CD4-positive, alpha-beta T cell treated with Interleukin-6 for 4 hours (primary cell): Measurements from ENCODE around the gene HEATR9.
A peak's percentile ranks its signal among the peaks of the same experiment; 100 is the strongest.
"Not testable (repeated sequence)": the region's sequence is repeated elsewhere in the genome, so short reads cannot be mapped to it uniquely, and the experiment has no call there.

Experiments used
- DNase-seq: peaks from one replicate; pipeline ENCODE4 v3.0.0-alpha.2; 2020; ENCODE audit warnings: mixed read lengths

HEATR9 gene, protein sequence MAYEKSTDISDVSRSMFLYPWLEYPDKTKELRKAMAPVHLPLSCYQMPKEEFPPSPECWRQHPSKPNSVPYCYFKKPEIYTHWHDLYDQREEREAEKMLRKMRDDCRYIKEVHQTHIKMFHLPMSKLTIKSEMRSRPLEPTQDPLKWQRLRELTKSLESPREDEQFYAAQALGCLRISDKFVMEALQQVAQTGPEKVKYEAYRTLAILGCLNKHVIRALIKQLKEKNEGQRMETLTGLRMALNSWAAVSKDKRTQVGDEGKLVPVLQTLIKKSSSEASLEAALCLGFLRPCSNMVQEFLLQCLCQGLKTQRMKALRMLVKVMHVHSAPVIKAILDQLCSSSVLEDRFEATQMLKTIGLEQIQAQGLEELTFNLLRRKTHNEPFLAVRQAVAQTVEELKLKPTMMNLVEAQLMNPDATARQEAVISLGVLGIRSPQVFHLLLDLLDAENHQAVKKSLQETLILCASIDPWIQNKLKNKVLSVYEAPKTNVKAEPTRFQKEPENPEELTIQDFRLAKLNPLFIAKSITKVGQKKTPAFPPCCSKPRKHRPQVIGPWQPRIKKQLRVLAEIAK

DNA sequence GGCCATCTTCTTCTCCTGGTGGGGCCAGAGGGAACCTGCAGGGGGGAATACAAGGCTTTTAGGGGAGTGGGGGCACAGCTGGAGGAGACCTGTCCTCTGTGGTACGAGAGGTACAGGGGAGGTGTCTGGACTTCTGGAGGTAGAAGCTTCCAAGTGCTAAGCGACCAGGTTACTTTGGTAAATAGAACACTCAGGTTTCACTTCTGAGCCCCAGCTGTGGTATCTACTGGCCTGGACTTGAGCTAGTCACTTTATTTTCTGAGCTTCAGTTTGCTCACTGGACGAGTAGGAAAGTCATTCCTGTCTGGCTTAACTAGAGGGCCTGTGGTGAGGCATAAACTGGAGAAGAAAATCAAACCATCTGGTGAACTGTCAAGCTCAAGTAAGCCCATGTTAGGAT lies at the start of gene HEATR9:
TSS of gene HEATR9 (minus strand) at position 155 of the 400 bp plus-strand sequence. CDS start at position 6, 149 bp downstream.
- no peak for DNase-seq

DNA sequence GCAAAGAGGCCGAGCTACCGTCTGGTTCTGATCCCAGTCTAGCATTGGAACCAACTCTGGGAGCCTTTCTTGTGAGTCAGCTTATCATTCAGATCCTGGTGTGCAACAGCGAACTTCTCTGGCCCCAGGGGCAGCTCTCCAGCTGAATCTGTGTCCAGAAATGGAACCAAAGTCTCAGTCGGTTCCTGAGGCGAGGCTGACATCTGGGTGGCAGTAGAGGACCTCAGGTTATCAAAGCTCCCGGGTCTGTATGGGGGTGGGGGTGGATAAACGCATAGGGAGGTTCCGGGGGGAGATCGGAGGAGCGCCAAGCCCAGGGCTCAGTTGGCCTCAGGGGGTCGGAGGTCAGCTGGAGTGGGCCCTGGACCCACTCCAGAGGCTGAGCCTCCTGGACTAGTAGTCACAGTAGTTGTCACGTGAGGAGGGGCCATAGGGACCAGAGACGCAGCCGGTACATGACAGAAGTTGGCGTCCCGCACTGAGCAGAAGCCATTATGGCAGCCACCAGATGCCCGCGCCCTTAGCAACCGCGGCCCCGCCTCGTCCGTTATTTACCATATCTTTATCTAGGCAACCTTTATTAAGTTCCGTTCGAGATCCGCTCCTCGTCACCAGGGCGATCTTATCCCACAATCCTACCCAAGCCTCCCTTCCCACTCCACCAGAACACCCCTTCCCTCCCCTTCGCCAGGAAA lies 49.0 kb upstream of the HEATR9 start:
- DNase-seq = no peak

DNA sequence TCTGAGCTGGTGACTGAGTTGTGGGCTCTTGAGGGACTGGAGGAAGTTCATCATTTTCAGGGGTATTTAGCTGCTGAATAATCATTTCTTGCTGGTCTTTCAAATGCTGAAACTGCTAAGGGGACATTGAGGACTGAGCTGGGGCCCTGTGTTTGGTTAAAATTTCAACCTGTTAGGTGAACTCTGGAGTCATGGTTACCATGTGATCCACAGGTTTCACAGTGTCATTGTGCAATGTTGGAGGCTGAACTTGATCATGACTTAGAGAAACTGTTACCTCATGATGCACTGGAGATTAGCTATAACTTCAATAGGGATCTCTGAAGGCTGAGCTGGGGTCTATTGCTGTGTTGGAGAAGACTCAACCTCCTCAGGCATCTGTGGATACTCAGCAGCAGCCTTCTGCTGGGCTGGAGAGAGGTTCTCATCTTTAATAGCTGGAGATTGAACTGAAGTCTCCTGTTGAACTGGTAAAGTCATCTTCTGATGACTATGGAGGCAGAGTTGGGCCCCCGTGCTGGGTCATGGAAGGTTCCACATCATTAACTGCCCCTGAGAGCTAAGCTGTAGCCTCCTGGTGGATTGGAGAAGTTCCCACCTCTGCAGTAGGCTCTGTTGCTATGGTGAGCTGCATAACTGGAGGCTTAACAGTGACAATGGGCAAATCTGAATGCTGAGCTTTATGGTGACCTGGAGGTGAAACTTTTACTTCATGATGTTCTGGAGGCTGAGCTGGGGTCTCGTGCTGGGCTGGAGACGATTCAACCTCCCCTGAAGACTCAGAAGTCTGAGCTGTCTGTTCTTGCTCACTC lies 46.7 kb upstream of the HEATR9 start:
- DNase-seq = no peak

DNA sequence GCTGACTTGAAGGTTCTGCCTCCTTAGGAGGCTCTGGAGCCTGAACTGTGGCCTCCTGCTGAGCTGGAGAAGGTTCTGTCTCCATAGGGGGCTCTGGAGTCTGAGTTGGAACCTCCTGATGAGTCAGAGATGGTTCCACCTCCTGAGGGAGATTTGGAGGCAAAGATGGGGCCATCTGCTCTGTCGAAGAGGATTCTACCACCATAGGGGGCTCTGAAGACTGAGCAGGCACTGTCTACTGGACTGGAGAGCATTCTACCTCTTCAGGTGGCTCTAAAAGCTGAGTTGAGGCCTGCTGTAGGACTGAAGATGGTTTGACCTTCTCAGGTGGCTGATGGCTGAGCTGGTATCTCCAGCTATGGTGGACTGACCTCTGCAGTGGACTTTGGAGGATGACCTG lies 45.7 kb upstream of the HEATR9 start:
- no peak for DNase-seq

DNA sequence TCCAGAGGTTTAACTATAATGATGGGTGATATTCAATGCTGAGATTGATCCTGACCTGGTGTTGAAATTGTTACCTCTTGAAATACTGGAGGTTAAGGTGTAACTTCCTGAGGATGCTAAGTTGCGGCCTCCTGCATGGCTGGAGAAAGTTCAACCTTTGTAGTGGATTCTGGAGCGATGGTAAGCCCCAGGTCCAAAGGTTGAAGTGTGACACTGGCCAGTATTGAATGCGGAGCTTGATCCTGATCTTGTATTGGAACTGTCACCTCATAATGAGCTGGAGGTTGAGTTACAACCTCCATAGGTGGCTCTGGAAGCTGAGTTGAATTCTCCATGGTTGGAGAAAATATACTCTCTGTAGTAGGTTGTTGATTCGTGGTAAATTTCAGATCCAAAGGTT lies 44.9 kb upstream of the HEATR9 start:
- no peak for DNase-seq

DNA sequence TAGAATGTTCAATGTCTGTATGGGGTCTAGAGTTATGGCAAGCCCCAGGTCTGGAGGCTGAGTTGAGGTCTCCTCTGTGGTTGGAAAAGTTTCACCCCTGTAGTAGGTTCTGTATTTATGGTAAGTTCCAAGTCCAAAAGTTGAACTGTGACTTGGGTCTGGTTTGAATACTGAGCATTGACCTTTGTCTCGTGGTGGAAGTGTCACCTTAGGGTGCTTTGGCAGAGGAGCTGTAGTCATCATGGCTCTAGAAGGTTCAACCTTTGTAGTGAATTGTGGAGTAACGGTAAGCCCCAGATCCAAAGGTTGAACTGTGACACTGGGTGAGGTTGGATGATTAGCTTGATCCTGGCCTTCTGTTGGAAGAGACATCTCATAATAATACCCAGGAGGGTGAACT lies 44.3 kb upstream of the HEATR9 start:
- no peak for DNase-seq

DNA sequence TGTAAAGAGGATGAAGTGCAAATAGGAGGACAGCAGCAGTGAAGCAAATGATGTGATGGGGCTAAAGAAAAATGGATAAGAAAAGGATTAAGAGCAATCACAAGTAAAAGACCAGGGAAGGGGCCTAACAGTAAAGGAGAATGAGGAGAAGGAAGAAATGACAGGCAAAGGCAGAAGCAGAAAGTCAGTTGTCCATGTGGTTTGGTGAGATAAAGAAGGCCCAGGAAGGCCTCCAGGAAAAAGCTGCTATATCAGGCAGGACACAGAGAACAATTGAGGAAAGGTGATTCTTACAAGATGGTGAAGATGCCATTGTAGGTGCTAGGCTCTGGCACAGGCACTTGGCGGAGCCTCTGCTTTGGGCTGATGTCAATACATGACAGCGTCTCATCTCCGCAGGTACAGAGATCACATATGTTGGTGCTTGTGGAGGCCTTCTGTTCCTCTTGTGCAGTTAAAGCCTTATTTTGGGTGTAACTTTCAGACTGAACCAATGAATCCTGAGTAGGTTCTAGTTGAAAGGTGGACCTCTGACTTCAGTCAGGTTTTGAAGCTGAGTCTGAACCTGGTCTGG lies 43.7 kb upstream of the HEATR9 start:
- no peak for DNase-seq

DNA sequence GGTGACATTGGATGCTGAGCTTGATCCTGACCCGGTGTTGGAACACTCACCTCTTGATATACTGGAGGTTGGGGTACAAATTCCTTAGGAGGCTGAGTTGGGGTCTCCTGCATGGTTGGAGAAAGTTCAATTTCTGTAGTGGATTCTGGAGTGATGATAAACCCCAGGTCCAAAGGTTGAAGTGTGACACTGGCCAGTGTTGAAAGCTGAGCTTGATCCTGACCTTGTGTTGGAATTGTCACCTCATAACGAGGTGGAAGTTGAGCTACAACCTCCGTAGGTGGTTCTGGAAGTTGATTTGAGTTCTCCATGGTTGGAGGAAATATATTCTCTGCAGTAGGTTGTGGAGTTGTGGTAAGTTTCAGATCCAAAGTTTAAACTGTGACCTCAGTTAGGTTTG lies 40.7 kb upstream of the HEATR9 start:
- DNase-seq = no peak

DNA sequence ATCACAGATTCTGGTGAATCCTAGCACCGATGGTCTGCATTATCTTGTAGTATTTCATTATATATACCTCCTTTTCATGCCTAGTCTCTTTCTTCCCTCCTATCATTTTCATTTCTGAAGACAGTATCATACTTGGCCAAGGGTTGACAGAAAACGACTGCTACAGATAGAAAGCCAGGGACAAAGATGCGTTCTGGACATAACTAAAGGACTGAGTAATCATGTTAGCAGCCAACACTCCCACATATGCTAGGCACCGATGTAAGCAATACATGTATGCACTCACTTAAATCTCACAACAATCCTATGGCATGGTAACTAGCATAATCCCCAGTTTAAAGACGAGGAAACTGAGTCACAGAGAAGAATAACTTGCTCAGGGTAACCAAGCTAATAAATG lies 39.0 kb upstream of the HEATR9 start:
- no peak for DNase-seq

DNA sequence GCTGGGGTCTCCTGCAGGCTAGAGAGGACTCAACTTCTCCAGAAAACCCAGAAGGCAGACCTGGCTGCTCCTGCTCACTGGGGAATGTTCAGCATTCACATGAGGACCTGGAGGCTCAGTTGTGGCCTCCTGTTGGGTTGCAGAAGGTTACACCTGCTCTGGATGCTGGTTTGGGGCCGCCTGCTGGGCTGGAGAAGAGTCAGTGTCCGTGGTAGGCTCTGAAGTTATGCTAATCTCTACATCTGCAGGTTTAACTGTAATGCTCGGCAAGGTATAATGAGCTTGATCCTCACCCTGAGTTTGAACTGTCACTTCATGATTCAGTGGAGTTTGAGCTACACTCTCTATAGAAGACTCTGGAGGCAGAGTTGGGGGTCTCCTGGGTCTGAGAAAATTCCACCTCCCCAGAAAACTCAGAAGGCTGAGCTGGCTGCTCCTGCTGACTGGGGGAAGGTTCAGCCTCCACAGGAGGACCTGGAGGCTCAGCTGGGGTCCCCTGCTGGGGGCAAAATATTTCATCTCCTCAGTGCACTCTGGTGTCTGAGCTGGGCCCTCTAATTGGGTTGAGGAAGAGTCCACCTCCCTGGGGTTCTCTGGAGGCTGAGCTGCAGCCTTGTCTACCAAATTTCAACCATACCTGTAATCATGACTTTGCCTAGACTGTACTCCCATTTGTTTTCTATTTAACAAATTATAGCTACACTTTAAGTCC lies 38.4 kb upstream of the HEATR9 start:
- DNase-seq = no peak

DNA sequence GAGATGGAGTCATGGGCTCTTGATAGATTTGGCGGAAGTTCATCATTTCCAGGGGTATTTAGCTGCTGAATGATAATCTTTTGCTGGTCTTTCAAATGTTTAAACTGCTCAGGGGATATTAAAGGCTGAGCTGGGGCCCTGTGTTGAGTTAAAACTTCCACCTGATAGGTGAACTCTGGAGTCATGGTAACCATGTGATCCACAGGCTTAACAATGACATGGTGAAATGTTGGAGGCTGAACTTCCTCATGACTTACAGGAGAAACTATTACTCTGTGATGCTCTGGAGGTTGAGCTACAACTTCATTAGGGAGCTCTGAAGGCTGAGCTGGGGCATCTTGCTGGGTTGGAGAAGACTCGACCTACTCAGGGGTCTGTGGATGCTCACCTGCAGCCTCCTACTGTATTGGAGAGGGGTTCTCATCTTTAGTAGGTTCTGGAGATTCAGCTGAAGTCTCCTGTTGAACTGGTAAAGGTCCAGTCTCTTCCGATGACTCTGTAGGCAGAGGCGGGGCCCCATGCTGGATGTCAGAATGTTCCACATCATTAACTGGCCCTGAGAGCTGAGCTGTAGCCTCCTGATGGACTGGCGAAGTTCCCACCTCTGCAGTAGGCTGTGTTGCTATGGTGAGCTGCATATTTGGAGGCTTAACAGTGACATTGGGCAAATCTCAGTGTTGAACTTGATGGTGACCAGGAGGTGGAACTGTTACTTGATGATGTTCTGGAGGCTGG lies 37.7 kb upstream of the HEATR9 start:
- no peak for DNase-seq

DNA sequence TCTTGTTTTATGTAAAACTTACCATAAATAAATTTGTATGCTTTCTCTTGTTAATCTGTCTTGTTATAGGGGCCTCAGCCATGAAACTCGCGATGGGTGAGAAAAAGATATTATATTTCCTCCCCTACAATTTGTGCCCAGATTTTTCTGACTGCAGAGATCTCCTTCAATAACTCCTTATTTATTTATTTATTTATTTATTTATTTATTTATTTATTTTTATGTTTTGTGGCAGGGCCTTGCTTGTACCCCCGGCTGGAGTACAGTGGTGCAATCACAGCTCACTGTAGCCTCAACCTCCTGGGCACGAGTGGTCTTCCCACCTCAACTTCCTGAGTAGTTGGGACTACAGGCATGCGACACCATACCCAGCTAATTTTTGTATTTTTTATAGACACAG lies 34.8 kb upstream of the HEATR9 start:
- DNase-seq = no peak

DNA sequence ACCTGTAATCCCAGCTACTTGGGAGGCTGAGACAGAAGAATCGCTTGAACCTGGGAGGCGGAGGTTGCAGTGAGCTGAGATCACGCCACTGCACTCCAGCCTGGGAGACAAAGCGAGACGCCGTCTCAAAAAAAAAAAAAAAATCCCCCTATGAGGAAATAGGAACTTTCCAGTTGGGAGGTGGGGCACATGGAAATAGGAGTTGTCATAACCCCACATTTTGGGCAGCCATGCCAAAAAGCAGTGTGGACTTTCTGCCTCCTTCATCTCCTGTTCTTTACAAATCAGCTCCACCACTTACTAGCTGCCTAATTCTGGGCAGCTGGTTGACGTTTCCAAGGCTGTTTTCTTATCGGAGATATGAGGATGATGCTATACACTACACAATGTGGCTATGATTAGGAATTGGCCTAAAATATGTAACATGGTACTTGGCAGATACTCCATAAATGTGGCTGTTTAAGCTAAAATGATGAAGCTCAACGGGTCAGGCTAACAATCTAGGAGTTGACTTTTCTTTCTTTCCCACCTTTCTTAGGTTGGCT lies 33.0 kb upstream of the HEATR9 start:
- no peak for DNase-seq

DNA sequence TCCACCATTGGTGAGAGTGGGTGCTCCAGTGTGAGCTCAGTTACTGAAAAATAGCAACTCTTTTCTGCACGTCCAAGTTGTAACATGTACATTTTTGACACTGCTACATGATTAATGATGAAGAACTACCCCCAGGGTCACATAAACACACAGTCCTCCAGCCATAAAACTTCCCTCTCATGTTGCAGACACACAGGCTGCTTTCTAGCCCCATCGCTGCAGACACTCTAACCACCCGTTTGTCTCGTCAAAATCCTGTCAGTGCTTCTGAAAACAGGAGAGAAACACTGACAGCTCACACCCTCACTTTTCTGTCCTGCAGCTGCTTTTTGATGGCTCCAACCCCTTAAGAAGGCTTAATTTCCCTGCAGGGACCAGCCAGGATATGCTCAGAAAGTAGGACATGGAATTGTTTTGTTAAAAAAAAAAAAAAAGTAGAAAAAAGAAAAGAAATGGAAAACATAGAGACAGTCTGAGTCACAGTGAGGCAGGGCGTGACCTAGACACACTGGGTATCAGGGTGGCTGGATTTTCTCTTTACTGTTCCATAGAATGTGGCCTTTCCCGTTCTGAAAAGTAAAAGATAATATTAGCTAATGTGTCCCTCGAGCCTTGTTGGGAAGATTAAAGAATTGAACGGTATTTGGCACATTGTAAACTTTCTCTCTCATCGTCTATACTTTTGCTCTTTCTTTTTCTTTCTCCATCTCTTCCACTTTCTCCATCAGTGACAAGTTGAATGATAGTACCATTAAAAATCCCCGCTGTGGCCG lies 32.2 kb upstream of the HEATR9 start:
- DNase-seq = peak; percentile 39

DNA sequence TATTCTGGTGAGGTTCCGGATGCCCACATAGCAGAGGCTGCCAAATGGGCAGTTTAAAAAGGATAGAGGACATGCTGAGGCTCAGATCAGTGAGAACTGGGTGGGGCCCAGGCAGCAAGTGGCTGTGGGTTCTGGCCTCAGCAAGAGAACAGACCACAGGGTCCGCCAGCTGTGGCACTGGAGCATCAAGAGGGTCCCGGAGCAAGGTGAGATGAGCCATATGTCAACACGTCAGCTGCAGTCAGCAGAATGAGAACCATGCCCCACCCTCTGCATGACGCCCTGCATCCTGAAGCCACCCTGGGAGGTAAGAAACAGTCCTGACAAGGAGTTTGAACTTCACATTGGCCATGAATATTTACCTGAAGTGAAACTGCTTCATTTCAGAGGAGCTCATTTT lies 31.6 kb upstream of the HEATR9 start:
- DNase-seq = peak; percentile 37

DNA sequence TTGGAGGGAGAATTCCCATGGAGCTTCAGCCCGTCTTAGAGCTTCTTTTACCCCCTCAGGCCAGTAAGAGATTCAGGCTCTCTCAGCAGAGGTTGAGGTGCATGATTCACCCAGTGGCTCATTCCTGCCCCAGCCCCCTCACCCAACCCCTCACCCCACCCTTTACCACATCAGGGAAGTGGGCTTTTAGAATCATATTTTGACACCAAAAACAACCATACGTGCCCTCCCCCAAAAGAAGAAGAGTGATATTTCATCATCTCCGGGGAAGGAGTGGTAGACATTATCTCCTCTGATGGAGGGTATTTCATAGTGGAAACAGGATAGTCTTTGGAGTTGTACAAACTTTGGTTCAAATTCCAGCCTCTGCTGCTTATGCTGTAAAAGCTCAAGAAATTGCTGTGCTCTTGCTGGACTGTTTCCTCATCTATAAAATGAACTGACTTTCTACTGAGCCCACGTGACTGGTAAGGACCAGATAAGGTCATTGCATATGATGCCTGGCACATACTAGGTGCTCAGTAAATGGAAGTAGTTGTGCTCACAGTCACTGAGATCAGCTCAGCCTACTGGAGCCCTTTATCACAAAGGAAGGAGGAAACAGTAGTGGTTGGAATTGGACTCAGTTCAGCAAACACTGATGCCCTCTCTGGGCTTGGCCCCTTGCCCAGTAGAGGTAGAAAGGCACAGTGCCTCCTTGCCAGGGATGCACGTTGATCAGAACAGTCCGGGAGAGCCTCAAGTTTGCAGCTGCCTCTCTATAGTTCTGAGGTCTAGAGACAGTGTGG lies 29.8 kb upstream of the HEATR9 start:
- peak; percentile 58 for DNase-seq

DNA sequence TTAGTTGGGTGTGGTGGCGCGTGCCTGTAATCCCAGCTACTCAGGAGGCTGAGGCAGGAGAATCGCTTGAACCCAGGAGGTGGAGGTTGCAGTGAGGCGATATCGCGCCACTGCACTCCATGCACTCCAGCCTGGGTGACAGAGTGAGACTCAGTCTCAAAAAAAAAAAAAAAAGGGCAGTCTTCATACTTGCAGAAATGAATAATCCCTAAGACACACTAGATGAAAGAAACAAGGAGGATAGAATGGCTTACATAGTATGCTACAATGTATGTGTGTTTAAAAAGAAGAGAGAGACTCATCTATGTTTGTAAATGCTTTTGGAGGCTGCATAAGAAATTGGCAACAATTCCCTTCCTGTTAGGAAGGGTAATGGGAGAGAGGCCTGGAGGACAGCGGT lies 29.1 kb upstream of the HEATR9 start:
- DNase-seq = not testable (repeated sequence)

DNA sequence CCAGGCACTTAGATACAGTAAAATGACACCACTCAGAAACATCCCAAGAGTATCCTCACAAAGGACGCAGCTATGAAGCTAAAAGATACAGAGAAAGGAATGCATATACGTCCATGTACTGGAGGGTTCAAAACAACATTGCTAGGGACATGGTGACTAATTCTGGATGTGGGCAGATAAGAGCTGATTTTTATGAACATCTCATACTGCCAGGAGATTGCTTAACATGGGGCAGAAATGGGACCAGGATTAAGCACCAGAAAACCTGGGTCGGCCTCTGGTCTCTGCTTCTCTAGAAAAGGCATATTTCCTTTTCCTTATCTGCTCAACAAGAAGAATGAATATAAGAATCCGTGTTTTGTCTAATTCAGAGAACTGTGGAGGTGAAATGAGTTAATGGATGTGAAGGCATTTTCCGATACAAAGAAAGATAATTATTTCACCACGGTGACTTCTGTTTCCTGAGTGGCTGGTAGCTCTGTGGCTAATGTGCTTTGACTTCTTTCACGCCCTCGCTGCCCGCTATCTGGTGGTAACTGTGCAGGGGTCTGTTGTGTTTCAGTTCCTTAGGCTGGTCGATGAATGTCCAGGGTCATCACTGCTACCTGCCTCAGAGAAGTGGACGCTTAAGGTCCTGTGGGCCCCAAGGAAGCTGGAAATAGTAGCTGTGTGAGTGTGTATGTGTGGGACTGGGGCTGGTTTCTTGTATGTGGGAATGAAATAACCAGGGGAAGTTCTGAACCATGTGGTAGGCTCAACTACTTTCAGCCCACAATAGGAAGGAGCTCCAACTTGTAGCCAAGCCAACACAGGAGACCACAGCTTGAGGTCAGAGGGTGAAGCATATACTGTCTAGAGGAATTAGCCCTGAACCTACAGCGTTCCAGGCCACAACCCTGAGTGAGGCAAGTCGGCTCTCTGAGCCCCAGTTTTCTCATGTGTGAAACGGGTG lies 27.2 kb upstream of the HEATR9 start:
- peak; percentile 45 for DNase-seq
